Astrocyte (in vitro differentiated cells and primary cell): ENCODE results near the gene CDKN1A. TPM values are rescaled to one million over a fixed set of nuclear protein-coding genes. Genes with fewer than 3 reads are reported as not detected.

Experiments
- DNase-seq: peaks from one replicate; pipeline ENCODE4 v3.0.0-alpha.2; 2010; ENCODE audit warnings: low read depth
- FAIRE-seq: peaks from 2 replicates; lab custom pipeline; 2011; peaks lifted over from hg19 to GRCh38; lab: Jason Lieb, UNC
- H2AFZ ChIP-seq: 2 replicates; pipeline ENCODE4 v1.6.0; 2012; ENCODE audit warnings: low read depth, low read length, inconsistent platforms
- H3K27ac ChIP-seq: 2 replicates; pipeline ENCODE4 v1.5.1; 2011; ENCODE audit warnings: low read depth, low read length, inconsistent platforms
- H3K27me3 ChIP-seq: 2 replicates; pipeline ENCODE4 v1.6.0; 2011; ENCODE audit warnings: low read length, inconsistent platforms; ENCODE audit not compliant: insufficient read depth
- H3K36me3 ChIP-seq: 2 replicates; pipeline ENCODE4 v1.5.1; 2011; ENCODE audit warnings: low read length, inconsistent platforms; ENCODE audit not compliant: insufficient read depth
- H3K4me1 ChIP-seq: 2 replicates; pipeline ENCODE4 v1.5.1; 2011; ENCODE audit warnings: low read length, inconsistent platforms; ENCODE audit not compliant: insufficient read depth
- H3K4me2 ChIP-seq: 2 replicates; pipeline ENCODE4 v1.6.0; 2012; ENCODE audit warnings: low read length, inconsistent platforms
- H3K4me3 ChIP-seq: 2 replicates; pipeline ENCODE4 v1.5.1; 2011; ENCODE audit warnings: low read depth, mild to moderate bottlenecking, low read length, inconsistent platforms; ENCODE audit not compliant: insufficient read depth
- H3K79me2 ChIP-seq: 2 replicates; pipeline ENCODE4 v1.6.0; 2012; ENCODE audit warnings: mild to moderate bottlenecking, low read length, inconsistent platforms; ENCODE audit not compliant: insufficient read depth
- H3K9ac ChIP-seq: 2 replicates; pipeline ENCODE4 v1.6.0; 2012; ENCODE audit warnings: mild to moderate bottlenecking, low read length, inconsistent platforms
- H3K9me3 ChIP-seq: 2 replicates; pipeline ENCODE4 v1.5.1; 2012; ENCODE audit warnings: low read depth, mild to moderate bottlenecking, low read length, inconsistent platforms; ENCODE audit not compliant: insufficient read depth
- H4K20me1 ChIP-seq: 2 replicates; pipeline ENCODE4 v1.6.0; 2012; ENCODE audit warnings: low read length, inconsistent platforms; ENCODE audit not compliant: insufficient read depth
- H3K27ac Mint-ChIP-seq: one replicate; pipeline ENCODE4 v1.8.0; 2021; ENCODE audit warnings: mild to moderate bottlenecking, mixed read lengths; ENCODE audit not compliant: unreplicated experiment
- H3K27me3 Mint-ChIP-seq: one replicate; pipeline ENCODE4 v1.8.0; 2021; ENCODE audit warnings: low read depth, mixed read lengths; ENCODE audit not compliant: unreplicated experiment
- H3K36me3 Mint-ChIP-seq: one replicate; pipeline ENCODE4 v1.8.0; 2021; ENCODE audit warnings: low read depth, mixed read lengths; ENCODE audit not compliant: unreplicated experiment
- H3K4me1 Mint-ChIP-seq: one replicate; pipeline ENCODE4 v1.8.0; 2021; ENCODE audit warnings: low read depth, mixed read lengths; ENCODE audit not compliant: unreplicated experiment
- H3K4me3 Mint-ChIP-seq: one replicate; pipeline ENCODE4 v1.8.0; 2021; ENCODE audit warnings: mild to moderate bottlenecking, moderate library complexity, mixed read lengths; ENCODE audit not compliant: unreplicated experiment
- H3K9me3 Mint-ChIP-seq: one replicate; pipeline ENCODE4 v1.8.0; 2021; ENCODE audit warnings: mild to moderate bottlenecking, mixed read lengths; ENCODE audit not compliant: unreplicated experiment
- CTCF ChIP-seq: IDR thresholded peaks from 2 replicates; pipeline ENCODE4 v1.5.1; 2011; ENCODE audit warnings: low read depth, mild to moderate bottlenecking, inconsistent platforms, low read length, moderate library complexity; ENCODE audit not compliant: insufficient read depth
- EZH2 ChIP-seq: IDR thresholded peaks from 2 replicates; pipeline ENCODE4 v1.6.1; 2012; ENCODE audit warnings: mild to moderate bottlenecking, low read length, inconsistent platforms; ENCODE audit not compliant: insufficient read depth
- total RNA-seq: library from RNA; stranded (reverse); gene quantifications from 2 replicates; pipeline ENCODE4 v1.2.1, GENCODE V29; 2021

CDKN1A gene
- total RNA-seq, 1 donor from 2014 or later, result 1,014 TPM

- Histone ChIP-seq H3K27me3 (no peaks in the 10 kb centered on the region), H3K79me2 (peaks cover 17% of the 10 kb centered on the region), H3K36me3 (no peaks in the 10 kb centered on the region), H3K4me3 (no peak overlapping the region), H3K9me3 (no peaks in the 10 kb centered on the region), H4K20me1 (peaks cover 14% of the 10 kb centered on the region), H3K9ac (no peak overlapping the region), H3K4me2 (no peak overlapping the region), H3K4me1 (peaks cover 27% of the 10 kb centered on the region), H2AFZ (no peak overlapping the region), H3K27ac (no peak overlapping the region)
- Mint-ChIP-seq H3K4me1 (peaks cover 30% of the 10 kb centered on the region), H3K27ac (peak overlapping the region; percentile 75), H3K9me3 (peaks cover 4% of the 10 kb centered on the region), H3K4me3 (peak overlapping the region; percentile 22), H3K27me3 (no peaks in the 10 kb centered on the region), H3K36me3 (peaks cover 5% of the 10 kb centered on the region)
- FAIRE-seq (no peak), DNase-seq (no peak)
- TF ChIP-seq CTCF (no peak), EZH2 (no peak)
Measured at GRCh38 chr6:36674942-36675341, 3.6 kb upstream of the CDKN1A start.

- Histone ChIP-seq H3K9ac (peak overlapping the region; percentile 96), H3K79me2 (peaks cover 28% of the 10 kb centered on the region), H3K27ac (peak overlapping the region; percentile 84), H2AFZ (peak overlapping the region; percentile 75), H3K36me3 (no peaks in the 10 kb centered on the region), H3K4me1 (peaks cover 27% of the 10 kb centered on the region), H4K20me1 (peaks cover 25% of the 10 kb centered on the region), H3K4me3 (no peak overlapping the region), H3K4me2 (peak overlapping the region; percentile 96), H3K27me3 (no peaks in the 10 kb centered on the region), H3K9me3 (no peaks in the 10 kb centered on the region)
- Mint-ChIP-seq H3K27me3 (no peaks in the 10 kb centered on the region), H3K4me1 (peaks cover 30% of the 10 kb centered on the region), H3K27ac (peak overlapping the region; percentile 97), H3K9me3 (peaks cover 4% of the 10 kb centered on the region), H3K36me3 (peaks cover 13% of the 10 kb centered on the region), H3K4me3 (peak overlapping the region; percentile 62)
- DNase-seq, result peak; percentile 56
- TF ChIP-seq CTCF (no peak), EZH2 (no peak)
- no peak for FAIRE-seq
Measured at GRCh38 chr6:36676141-36677058, 2.1 kb upstream of the CDKN1A start.
